Measurements from ENCODE around the gene NUCKS1.

Gene NUCKS1

GRCh38 chr1:205774198-205775014 lies 24.4 kb upstream of the NUCKS1 start:
- CTCF ChIA-PET, result interaction anchor here (0.7 to 4.3 kb wide), 8 partner anchors 17 to 203 kb away, joined by 3 to 19 read pairs (median 6); partner anchors contain the start of gene NUCKS1
- POLR2A ChIA-PET, result interaction anchor here (1.0 kb wide), 1 partner anchor 8 kb away, joined by 4 read pairs; no protein-coding TSS in a partner anchor
- TF ChIP-seq, protein P1, sequence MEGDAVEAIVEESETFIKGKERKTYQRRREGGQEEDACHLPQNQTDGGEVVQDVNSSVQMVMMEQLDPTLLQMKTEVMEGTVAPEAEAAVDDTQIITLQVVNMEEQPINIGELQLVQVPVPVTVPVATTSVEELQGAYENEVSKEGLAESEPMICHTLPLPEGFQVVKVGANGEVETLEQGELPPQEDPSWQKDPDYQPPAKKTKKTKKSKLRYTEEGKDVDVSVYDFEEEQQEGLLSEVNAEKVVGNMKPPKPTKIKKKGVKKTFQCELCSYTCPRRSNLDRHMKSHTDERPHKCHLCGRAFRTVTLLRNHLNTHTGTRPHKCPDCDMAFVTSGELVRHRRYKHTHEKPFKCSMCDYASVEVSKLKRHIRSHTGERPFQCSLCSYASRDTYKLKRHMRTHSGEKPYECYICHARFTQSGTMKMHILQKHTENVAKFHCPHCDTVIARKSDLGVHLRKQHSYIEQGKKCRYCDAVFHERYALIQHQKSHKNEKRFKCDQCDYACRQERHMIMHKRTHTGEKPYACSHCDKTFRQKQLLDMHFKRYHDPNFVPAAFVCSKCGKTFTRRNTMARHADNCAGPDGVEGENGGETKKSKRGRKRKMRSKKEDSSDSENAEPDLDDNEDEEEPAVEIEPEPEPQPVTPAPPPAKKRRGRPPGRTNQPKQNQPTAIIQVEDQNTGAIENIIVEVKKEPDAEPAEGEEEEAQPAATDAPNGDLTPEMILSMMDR (IDR thresholded peaks at IDR 0.05; ENCODE audit: insufficient read depth, low read length, missing control alignments), result no peak
- no peak for DNase-seq (ENCODE audit: low read depth, low spot score)
- peak overlapping the region; percentile 82 for H3K4me3 ChIP-seq (ENCODE audit: low read depth, low read length)

DNA sequence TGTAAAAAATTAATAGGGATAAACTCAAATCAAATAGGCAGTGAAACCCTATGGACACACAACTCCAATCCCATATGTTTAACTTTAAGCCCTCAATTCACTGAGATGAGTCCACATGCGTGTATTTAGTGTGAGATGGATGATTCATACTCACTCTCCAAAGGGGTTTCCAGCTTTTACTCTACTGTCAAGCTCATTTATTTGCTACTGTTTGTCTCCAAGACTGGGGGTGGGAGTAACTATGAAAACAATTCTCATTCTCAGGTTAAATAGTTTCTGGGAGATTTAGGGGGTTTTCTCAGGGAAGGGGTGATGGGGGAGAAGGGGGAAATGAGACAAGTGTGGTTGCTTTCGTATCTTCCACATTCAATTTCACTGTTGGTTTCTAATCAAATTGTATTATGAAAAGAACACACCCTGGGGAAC lies 22.6 kb upstream of the NUCKS1 start:
- ChIA-PET CTCF (interaction anchor here (0.8 to 1.4 kb wide), 3 partner anchors 19 to 205 kb away, joined by 3 to 7 read pairs (median 3); no protein-coding TSS in a partner anchor), POLR2A (interaction anchor here (0.7 kb wide), 1 partner anchor 97 kb away, joined by 4 read pairs; no protein-coding TSS in a partner anchor)
- H3K4me3 ChIP-seq (ENCODE audit: low read depth, low read length), result no peak overlapping the region
- DNase-seq (ENCODE audit: low read depth, low spot score), result no peak
- TF ChIP-seq, protein P1 (IDR thresholded peaks at IDR 0.05; ENCODE audit: insufficient read depth, low read length, missing control alignments), result no peak

DNA sequence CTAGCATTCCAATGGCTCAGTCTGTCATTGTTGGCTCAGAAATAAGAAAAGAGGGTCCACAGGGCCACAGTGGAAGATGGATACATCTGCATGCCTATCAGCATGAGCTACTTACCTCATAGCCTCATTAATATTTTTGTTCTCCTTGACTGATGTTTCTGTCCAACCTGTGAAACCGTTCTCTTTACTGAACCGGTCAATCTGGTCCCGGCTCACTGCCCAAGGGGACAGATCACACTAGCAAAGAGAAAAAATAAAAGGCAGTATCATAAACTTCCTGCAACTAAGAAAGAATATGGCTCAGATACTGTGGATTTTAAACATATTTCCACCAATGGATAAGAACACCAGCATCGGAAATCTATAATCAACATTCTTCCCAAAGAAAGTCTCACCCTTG lies 20.6 kb upstream of the NUCKS1 start:
- TF ChIP-seq, protein P1 (IDR thresholded peaks at IDR 0.05; ENCODE audit: insufficient read depth, low read length, missing control alignments), result no peak
- no peak for DNase-seq (ENCODE audit: low read depth, low spot score)
- CTCF ChIA-PET, result interaction anchor here (0.8 to 1.4 kb wide), 4 partner anchors 15 to 137 kb away, joined by 3 read pairs; no protein-coding TSS in a partner anchor
- POLR2A ChIA-PET, result no interaction called here
- H3K4me3 ChIP-seq (ENCODE audit: low read depth, low read length), result no peak overlapping the region

GRCh38 chr1:205769641-205770365 lies 19.8 kb upstream of the NUCKS1 start:
- POLR2A ChIA-PET, result no interaction called here
- no peak overlapping the region for H3K4me3 ChIP-seq (ENCODE audit: low read depth, low read length)
- CTCF ChIA-PET, result interaction anchor here (0.8 to 1.7 kb wide), 6 partner anchors 9 to 138 kb away, joined by 3 to 11 read pairs (median 3); no protein-coding TSS in a partner anchor
- no peak for DNase-seq (ENCODE audit: low read depth, low spot score)
- TF ChIP-seq, protein P1 (IDR thresholded peaks at IDR 0.05; ENCODE audit: insufficient read depth, low read length, missing control alignments), result no peak

DNA sequence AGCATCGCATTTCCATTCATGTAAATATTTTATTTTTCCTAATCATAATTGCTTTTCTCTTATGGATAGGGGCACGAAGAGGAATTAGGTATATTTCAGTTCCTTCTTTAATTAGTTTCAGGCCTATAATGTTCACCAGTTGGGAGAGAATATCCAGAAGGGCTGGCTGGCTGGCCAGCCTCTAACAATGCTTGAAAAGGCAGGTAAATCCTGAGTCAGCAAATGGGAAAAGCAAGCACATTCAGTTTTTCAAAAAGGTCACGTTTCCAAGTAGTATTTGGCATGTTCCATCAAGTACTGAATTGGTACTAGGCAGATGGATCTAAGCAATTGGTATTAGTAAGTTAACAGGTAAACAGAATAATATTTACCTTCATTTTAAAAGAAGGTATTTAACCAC lies 17.3 kb upstream of the NUCKS1 start:
- POLR2A ChIA-PET, result no interaction called here
- CTCF ChIA-PET, result no interaction called here
- H3K4me3 ChIP-seq (ENCODE audit: low read depth, low read length), result no peak overlapping the region
- DNase-seq (ENCODE audit: low read depth, low spot score), result no peak
- TF ChIP-seq, protein P1 (IDR thresholded peaks at IDR 0.05; ENCODE audit: insufficient read depth, low read length, missing control alignments), result no peak
